ENCODE data around the gene DCTD. TPM values are rescaled to one million over a fixed set of nuclear protein-coding genes. Genes with fewer than 3 reads are reported as not detected.

Gene DCTD
- total RNA-seq, 1 donor from 2014 or later = 99.4 TPM

DNA sequence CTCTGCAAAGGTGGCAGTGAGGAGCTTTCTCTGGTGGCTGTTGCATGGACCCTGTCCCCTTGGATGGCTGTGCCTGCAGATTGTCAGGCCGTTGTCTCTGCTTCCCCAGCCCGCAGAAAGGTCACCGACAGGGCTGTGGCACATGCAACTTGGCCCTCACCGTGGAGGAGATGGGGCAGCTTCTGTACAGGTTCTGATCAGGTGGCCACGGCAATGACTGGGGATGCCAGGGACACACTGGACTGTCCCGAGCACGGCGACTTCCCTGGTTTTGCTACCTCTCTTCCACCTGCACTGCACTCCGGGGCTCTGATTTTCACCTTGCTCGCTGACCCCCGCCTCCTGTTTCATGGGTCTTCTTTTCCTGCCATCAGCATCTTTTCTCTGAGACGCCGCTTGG is 43.5 kb downstream of the DCTD start:
- H3K36me3 Mint-ChIP-seq (ENCODE audit: insufficient read depth) = peaks cover 13% of the 10 kb centered on the region
- H3K9me3 Mint-ChIP-seq (ENCODE audit: low read depth) = peaks cover 8% of the 10 kb centered on the region
- H3K27me3 Mint-ChIP-seq = peaks cover 7% of the 10 kb centered on the region
- DNase-seq (ENCODE audit: low spot score, unreplicated experiment) = no peak
- no peak overlapping the region for H3K27ac Mint-ChIP-seq
- TF ChIP-seq, protein P1, sequence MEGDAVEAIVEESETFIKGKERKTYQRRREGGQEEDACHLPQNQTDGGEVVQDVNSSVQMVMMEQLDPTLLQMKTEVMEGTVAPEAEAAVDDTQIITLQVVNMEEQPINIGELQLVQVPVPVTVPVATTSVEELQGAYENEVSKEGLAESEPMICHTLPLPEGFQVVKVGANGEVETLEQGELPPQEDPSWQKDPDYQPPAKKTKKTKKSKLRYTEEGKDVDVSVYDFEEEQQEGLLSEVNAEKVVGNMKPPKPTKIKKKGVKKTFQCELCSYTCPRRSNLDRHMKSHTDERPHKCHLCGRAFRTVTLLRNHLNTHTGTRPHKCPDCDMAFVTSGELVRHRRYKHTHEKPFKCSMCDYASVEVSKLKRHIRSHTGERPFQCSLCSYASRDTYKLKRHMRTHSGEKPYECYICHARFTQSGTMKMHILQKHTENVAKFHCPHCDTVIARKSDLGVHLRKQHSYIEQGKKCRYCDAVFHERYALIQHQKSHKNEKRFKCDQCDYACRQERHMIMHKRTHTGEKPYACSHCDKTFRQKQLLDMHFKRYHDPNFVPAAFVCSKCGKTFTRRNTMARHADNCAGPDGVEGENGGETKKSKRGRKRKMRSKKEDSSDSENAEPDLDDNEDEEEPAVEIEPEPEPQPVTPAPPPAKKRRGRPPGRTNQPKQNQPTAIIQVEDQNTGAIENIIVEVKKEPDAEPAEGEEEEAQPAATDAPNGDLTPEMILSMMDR (IDR thresholded peaks at IDR 0.05; ENCODE audit: unreplicated experiment) = no peak
- peaks cover 8% of the 10 kb centered on the region for H3K4me1 Mint-ChIP-seq (ENCODE audit: low read depth)
- H3K4me3 Mint-ChIP-seq (ENCODE audit: low read depth) = no peak overlapping the region

DNA sequence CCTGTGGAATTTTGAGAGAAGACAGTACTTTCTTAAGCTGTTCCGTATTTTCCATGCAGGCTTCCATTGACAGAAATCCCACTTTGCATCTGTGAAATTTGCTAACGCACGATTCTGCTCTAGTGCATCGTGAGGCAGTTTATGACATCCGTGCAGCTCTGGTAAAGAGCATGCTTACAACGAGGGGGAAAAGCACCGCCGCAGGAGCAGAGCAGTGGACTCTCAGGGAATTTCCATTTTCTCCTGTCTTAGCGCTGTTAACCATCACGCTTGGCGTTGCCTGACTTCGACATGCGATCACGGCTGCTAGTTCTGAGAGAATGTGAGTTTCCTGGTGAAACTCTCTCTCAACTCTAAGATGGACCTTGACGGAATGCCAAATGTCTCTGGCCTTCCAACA is 43.9 kb downstream of the DCTD start:
- Mint-ChIP-seq H3K9me3 (ENCODE audit: low read depth) (peaks cover 8% of the 10 kb centered on the region), H3K36me3 (ENCODE audit: insufficient read depth) (peaks cover 13% of the 10 kb centered on the region), H3K27ac (no peak overlapping the region), H3K4me3 (ENCODE audit: low read depth) (no peak overlapping the region), H3K4me1 (ENCODE audit: low read depth) (peaks cover 6% of the 10 kb centered on the region), H3K27me3 (peaks cover 7% of the 10 kb centered on the region)
- DNase-seq (ENCODE audit: low spot score, unreplicated experiment) = no peak
- TF ChIP-seq, protein P1 (IDR thresholded peaks at IDR 0.05; ENCODE audit: unreplicated experiment) = no peak

DNA sequence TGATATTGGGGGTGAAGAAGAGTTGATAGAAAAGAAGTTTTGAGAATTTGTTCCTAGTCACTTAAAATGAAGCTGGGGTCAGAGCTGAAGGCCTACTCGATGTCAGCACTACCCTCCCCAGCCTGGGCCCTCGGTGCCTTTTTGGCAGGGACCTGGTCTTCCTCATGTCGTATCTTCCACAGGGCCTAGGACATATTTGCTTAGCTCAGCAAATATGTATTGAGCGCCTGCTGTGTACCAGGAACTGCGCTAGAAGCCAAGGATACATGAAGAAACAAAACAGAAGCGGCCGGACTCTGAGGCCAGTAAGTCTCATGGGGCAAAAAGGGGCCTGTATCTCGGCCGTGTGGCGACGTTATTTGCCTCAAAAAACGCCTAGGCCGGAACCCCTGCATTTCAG is 44.3 kb downstream of the DCTD start:
- Mint-ChIP-seq H3K27ac (no peak overlapping the region), H3K9me3 (ENCODE audit: low read depth) (peaks cover 7% of the 10 kb centered on the region), H3K4me3 (ENCODE audit: low read depth) (no peak overlapping the region), H3K36me3 (ENCODE audit: insufficient read depth) (peaks cover 12% of the 10 kb centered on the region), H3K27me3 (peaks cover 6% of the 10 kb centered on the region), H3K4me1 (ENCODE audit: low read depth) (peaks cover 2% of the 10 kb centered on the region)
- TF ChIP-seq, protein P1 (IDR thresholded peaks at IDR 0.05; ENCODE audit: unreplicated experiment) = no peak
- DNase-seq (ENCODE audit: low spot score, unreplicated experiment) = no peak

DNA sequence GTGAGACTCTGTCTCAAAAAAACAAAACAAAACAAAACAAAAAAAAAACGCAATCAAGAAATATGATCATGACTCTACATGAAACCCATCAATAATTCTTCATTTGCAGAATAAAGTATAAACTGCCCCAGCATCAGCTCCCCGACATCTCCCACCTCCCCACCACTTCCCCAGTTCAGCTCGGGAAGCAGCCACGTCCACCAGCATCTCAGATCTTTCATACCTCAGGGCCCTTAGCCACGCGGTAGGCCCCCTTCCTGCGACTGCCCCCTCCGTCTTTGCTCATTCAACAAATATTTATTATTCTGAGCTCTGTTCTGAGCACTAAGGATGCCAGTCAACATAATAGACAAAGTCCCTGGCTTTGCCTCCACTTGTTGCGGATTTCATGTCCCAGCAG is 45.6 kb downstream of the DCTD start:
- Mint-ChIP-seq H3K9me3 (ENCODE audit: low read depth) (no peaks in the 10 kb centered on the region), H3K4me1 (ENCODE audit: low read depth) (no peaks in the 10 kb centered on the region), H3K27ac (no peak overlapping the region), H3K36me3 (ENCODE audit: insufficient read depth) (peaks cover 6% of the 10 kb centered on the region), H3K4me3 (ENCODE audit: low read depth) (no peak overlapping the region), H3K27me3 (peaks cover 4% of the 10 kb centered on the region)
- TF ChIP-seq, protein P1 (IDR thresholded peaks at IDR 0.05; ENCODE audit: unreplicated experiment) = no peak
- DNase-seq (ENCODE audit: low spot score, unreplicated experiment) = no peak

DNA sequence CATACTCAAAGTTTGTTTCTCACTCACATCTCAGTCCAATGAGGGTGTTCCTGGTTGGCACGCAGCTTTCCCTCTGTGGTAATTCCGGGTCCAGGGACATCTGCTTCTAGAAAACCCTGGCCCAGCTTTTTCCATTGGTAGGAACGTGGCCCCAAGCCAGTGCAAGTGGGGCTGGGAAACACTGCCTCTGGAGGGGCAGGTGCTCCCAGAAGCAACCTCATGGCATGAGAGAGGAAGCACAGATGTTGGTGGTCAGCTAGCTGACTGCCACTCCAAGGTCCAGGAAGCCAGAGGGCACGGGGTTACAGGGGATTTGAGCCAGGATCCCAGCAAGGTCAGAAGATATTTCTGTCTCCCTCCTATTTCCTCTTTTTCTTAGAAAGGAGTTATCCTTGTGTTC is 47.5 kb downstream of the DCTD start:
- Mint-ChIP-seq H3K4me1 (ENCODE audit: low read depth) (peaks cover 6% of the 10 kb centered on the region), H3K9me3 (ENCODE audit: low read depth) (no peaks in the 10 kb centered on the region), H3K27ac (no peak overlapping the region), H3K27me3 (peaks cover 4% of the 10 kb centered on the region), H3K4me3 (ENCODE audit: low read depth) (no peak overlapping the region), H3K36me3 (ENCODE audit: insufficient read depth) (peaks cover 3% of the 10 kb centered on the region)
- no peak for DNase-seq (ENCODE audit: low spot score, unreplicated experiment)
- TF ChIP-seq, protein P1 (IDR thresholded peaks at IDR 0.05; ENCODE audit: unreplicated experiment) = no peak
